Naive thymus-derived CD8-positive, alpha-beta T cell (primary cell): ENCODE results near the gene ZNF606. TPM values are rescaled to one million over a fixed set of nuclear protein-coding genes. Genes with fewer than 3 reads are reported as not detected.
"Not testable (repeated sequence)": the region's sequence is repeated elsewhere in the genome, so short reads cannot be mapped to it uniquely, and the experiment has no call there.

Experiments
- ATAC-seq, 2 donors: fragments of 150-1000 bp; cut with Tn5 transposase in 1 of 2; sonication (Bioruptor Pico), chemical (Tn5 transposase) in 1 of 2; 1 replicate in 1 of 2; 2 replicates in 1 of 2; pipeline ENCODE4 v1.10.0; 2021; ENCODE audit warnings: mild to moderate bottlenecking in 2 of 2, moderate library complexity in 2 of 2
- POLR2A ChIA-PET: fragments of 350-600 bp; sonication (Branson Sonifier 250); formaldehyde crosslinking; loops from one replicate; lab custom pipeline; 2021; ENCODE audit warnings: antibody characterized with exemption; lab: Charles Lee
- DNase-seq, 10 donors: peaks; one replicate each; pipeline versions ENCODE4 v3.0.0 to v3.0.0-alpha.2; 2020 to 2022
- H3K27ac Mint-ChIP-seq, 10 donors: one replicate each; pipeline ENCODE4 v1.8.0; 2020 to 2022; ENCODE audit warnings: mild to moderate bottlenecking in 10 of 10, mixed read lengths in 10 of 10, moderate library complexity in 4 of 10, inconsistent platforms in 1 of 10
- H3K27me3 Mint-ChIP-seq, 5 donors: one replicate each; pipeline ENCODE4 v1.8.0; 2021 to 2022; ENCODE audit warnings: mixed read lengths in 5 of 5
- H3K36me3 Mint-ChIP-seq, 3 donors: one replicate each; pipeline ENCODE4 v1.8.0; 2020 to 2022; ENCODE audit warnings: mixed read lengths in 3 of 3, mild to moderate bottlenecking in 2 of 3, inconsistent platforms in 1 of 3
- H3K4me1 Mint-ChIP-seq, 4 donors: one replicate each; pipeline ENCODE4 v1.8.0; 2021 to 2022; ENCODE audit warnings: mixed read lengths in 4 of 4
- H3K4me3 Mint-ChIP-seq, 10 donors: one replicate each; pipeline ENCODE4 v1.8.0; 2020 to 2022; ENCODE audit warnings: mild to moderate bottlenecking in 10 of 10, mixed read lengths in 10 of 10, moderate library complexity in 6 of 10, inconsistent platforms in 1 of 10
- H3K9me3 Mint-ChIP-seq, 9 donors: one replicate each; pipeline ENCODE4 v1.8.0; 2020 to 2022; ENCODE audit warnings: mixed read lengths in 9 of 9, mild to moderate bottlenecking in 3 of 9, inconsistent platforms in 1 of 9, moderate library complexity in 1 of 9
- polyA plus RNA-seq, 3 donors: library from polyadenylated mRNA; unstranded; fragments of 300-500 nt; fragmentation: Illumina TruSeq; gene quantifications; one replicate each; pipeline ENCODE4 v1.2.3, GENCODE V29; 2021
- total RNA-seq, 8 experiments: library from RNA in 2 of 8; stranded (reverse) in 2 of 8; gene quantifications; one replicate each; pipeline ENCODE4 v1.2.3 and lab custom pipeline; 2021 to 2026

ZNF606 gene
- total and polyA plus RNA-seq, 5 experiments from 2014 or later = 2.1 to 53.2 (median 6.5) TPM

DNA sequence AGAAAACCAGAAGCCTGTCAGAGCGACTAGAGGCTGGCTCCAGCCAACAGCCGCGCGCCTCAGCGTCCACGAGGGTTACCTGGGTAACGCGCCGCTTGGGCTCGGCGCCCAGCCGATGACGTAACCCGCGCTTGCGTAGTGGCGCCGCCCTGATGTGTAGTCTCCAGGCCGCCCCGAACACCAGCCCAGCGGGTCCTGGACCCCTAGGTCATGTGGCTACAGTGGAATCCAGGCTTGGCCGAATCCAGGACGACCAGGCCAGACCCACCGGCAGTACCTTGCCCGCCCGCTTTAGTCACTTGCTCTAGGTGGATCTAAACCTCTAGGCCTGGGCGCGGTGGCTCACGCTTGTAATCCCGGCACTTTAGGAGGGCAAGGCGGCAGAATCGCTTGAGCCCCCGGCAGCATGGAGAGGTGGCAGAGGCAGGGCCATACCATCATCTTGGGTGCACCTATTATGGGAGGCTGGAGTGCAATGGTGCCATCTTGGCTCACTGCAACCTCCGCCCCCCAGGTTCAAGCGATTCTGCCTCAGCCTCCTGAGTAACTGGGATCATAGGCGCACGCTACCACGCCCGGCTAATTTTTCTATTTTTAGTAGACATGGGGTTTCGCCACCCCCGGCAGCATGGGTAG, 7.2 kb upstream of the ZNF606 start:
- Mint-ChIP-seq H3K27ac (peak overlapping the region in 6 of 10 donors; percentile 34 to 94 (median 74)), H3K9me3 (peaks cover 13 to 88% (median 39%) of the 10 kb centered on the region in 9 donors)

DNA sequence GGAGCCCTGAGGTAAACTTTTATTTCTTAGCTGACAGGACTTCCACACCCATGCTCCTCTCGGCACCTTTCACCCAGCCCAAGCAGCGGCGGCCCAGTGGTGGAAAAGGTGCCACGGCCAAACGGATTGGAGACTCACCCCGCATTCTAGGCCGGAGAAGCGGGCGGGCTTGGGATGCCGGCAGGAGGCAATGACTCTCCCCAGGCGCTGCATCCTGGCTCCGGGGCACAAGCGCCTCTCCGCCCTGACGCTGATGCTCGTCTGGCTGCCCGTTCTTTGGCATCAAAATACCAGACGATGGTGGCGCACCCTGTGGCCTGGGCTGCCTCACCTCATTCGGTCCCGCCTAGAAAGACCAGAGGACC, 6.7 kb upstream of the ZNF606 start:
- Mint-ChIP-seq H3K27ac (peak overlapping the region in 3 of 10 donors; percentile 29 to 94 (median 92)), H3K36me3 (peaks cover 33 to 53% (median 51%) of the 10 kb centered on the region in 3 donors), H3K4me3 (peak overlapping the region in 7 of 10 donors; percentile 14 to 86 (median 70)), H3K4me1 (peaks cover 0 to 5% (median 2%) of the 10 kb centered on the region in 4 donors), H3K27me3 (peaks cover 0 to 9% (median 0%) of the 10 kb centered on the region in 5 donors), H3K9me3 (peaks cover 16 to 90% (median 43%) of the 10 kb centered on the region in 9 donors)
- no peak for ATAC-seq
- POLR2A ChIA-PET = interaction anchor here (1.2 kb wide), 1 partner anchor 92 kb away, joined by 3 read pairs; no protein-coding TSS in a partner anchor
- DNase-seq = no peak

More for the DNA sequence above, 7.2 kb upstream of the ZNF606 start:
- POLR2A ChIA-PET = interaction anchor here (1.2 to 1.6 kb wide), 2 partner anchors 8 to 93 kb away, joined by 3 to 10 read pairs; partner anchors contain the start of gene ZNF606
- Mint-ChIP-seq H3K27me3 (peaks cover 0 to 9% (median 0%) of the 10 kb centered on the region in 5 donors), H3K4me1 (peaks cover 0 to under 1% (median 0%) of the 10 kb centered on the region in 4 donors), H3K4me3 (peak overlapping the region in 8 of 10 donors; percentile 36 to 86 (median 70)), H3K36me3 (peaks cover 28 to 48% (median 46%) of the 10 kb centered on the region in 3 donors)
- DNase-seq (peak in 9 of 10 donors; percentile 20 to 92 (median 43)), ATAC-seq (peak; percentile 50 to 91)

DNA sequence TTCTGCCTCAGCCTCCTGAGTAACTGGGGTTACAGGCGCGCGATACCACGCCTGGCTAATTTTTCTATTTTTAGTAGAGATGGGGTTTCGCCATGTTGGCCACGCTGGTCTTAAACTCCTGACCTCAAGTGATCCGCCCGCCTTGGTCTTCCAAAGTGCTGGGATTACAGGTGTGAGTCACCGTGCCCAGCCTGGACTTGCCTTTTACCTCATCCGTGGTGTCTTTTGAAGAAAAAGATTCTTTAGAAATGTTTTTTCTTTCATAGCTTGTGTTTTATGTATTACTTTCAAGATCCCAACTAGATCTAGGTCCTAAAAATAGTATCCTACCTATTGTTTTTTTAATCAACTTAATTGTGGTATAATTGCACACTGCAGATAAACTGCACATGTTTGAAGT, 6.3 kb upstream of the ZNF606 start:
- peaks cover 16 to 92% (median 47%) of the 10 kb centered on the region in 9 donors for H3K9me3 Mint-ChIP-seq
- H3K27me3 Mint-ChIP-seq, DNase-seq, ATAC-seq, H3K4me1 Mint-ChIP-seq: not testable (repeated sequence)
- peak overlapping the region in 4 of 10 donors; percentile 14 to 86 (median 48) for H3K4me3 Mint-ChIP-seq
- H3K36me3 Mint-ChIP-seq = peaks cover 37 to 57% (median 55%) of the 10 kb centered on the region in 3 donors
- POLR2A ChIA-PET = interaction anchor here (0.6 to 1.2 kb wide), 3 partner anchors 92 to 225 kb away, joined by 3 to 4 read pairs (median 3); partner anchors contain the start of gene ZNF274
- H3K27ac Mint-ChIP-seq = peak overlapping the region in 2 of 10 donors; percentile 92 to 94

DNA sequence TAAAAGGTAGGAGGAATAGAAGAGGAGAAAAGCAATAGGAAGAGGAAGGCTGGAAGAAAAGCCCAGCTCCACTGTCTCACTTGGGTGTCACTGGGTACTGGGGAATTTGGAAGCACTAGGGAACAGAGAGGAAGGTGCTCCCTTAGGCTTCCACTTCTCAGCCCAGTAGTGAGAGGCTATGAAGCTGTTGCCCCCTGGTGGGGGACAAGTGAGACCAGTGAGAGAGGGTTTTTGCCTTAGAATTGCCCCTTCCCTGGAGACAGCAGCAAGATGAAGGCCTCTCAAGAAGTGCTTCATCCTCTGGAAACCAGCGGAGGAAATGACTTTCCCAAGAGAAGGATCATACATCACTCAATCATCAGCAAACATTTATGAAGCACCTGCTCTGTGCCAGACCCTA, 4.7 kb upstream of the ZNF606 start:
- no peak overlapping the region for H3K27ac Mint-ChIP-seq
- no peaks in the 10 kb centered on the region for H3K27me3 Mint-ChIP-seq
- DNase-seq = no peak
- H3K4me1 Mint-ChIP-seq = peaks cover 0 to 18% (median 14%) of the 10 kb centered on the region in 4 donors
- ATAC-seq = no peak
- H3K9me3 Mint-ChIP-seq = peaks cover 14 to 90% (median 43%) of the 10 kb centered on the region in 9 donors
- POLR2A ChIA-PET = no interaction called here
- peaks cover 39 to 56% (median 51%) of the 10 kb centered on the region in 3 donors for H3K36me3 Mint-ChIP-seq
- peak overlapping the region in 1 of 10 donors; percentile 25 for H3K4me3 Mint-ChIP-seq

- ATAC-seq = peak in 1 of 2 donors; percentile 2
- Mint-ChIP-seq H3K27me3 (no peaks in the 10 kb centered on the region), H3K4me1 (peaks cover 12 to 35% (median 33%) of the 10 kb centered on the region in 4 donors), H3K4me3 (peak overlapping the region; percentile 80 to 91 (median 86)), H3K36me3 (peaks cover 48 to 84% (median 69%) of the 10 kb centered on the region in 3 donors), H3K27ac (peak overlapping the region; percentile 79 to 95 (median 86)), H3K9me3 (peaks cover 10 to 80% (median 43%) of the 10 kb centered on the region in 9 donors)
- DNase-seq = no peak
- POLR2A ChIA-PET = interaction anchor here (0.6 to 2.9 kb wide), 28 partner anchors 7 to 832 kb away, joined by 3 to 25 read pairs (median 4); partner anchors contain the start of genes ZNF132, ZNF134, ZNF135 and ZNF154
Measured at GRCh38 chr19:58003174-58003828, 681 bp upstream of the ZNF606 start.

DNA sequence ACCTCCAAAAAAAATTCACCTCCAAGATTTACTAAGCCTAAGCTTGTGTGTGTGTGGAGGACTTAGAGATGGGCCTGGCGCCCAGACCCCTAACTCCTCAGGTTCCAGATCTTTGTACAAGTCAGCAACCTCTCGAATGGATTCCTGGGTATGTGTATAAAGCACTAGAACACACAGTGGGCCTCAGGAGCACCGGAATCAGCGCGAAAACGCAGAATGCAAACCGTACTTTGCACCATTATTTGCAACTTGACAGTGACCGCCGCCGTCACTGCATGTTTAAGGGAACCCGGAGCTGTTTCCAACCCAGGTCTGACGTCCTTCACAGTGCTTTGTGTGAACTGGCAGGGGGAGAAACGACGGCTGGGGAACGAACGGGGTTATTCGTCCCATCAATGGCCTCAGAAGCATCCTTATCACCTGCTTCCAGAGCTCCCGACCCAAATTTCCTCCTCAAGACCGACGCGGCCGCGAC, 688 bp downstream of the ZNF606 start:
- peaks cover 4 to 80% (median 38%) of the 10 kb centered on the region in 9 donors for H3K9me3 Mint-ChIP-seq
- peak in 5 of 10 donors; percentile 6 to 51 (median 20) for DNase-seq
- no peaks in the 10 kb centered on the region for H3K27me3 Mint-ChIP-seq
- peak; percentile 25 to 42 for ATAC-seq
- peak overlapping the region; percentile 76 to 91 (median 86) for H3K4me3 Mint-ChIP-seq
- H3K4me1 Mint-ChIP-seq = peaks cover 12 to 35% (median 33%) of the 10 kb centered on the region in 4 donors
- H3K36me3 Mint-ChIP-seq = peaks cover 50 to 89% (median 80%) of the 10 kb centered on the region in 3 donors
- H3K27ac Mint-ChIP-seq = peak overlapping the region; percentile 87 to 95 (median 94)
- POLR2A ChIA-PET = interaction anchor here (0.6 to 2.9 kb wide), 28 partner anchors 9 to 831 kb away, joined by 3 to 25 read pairs (median 5); partner anchors contain the start of genes MZF1, ZNF132, ZNF134 and ZNF135

- Mint-ChIP-seq H3K27me3 (no peaks in the 10 kb centered on the region), H3K9me3 (peaks cover 0 to 74% (median 39%) of the 10 kb centered on the region in 9 donors), H3K4me3 (peak overlapping the region; percentile 76 to 91 (median 86)), H3K36me3 (peaks cover 50 to 89% (median 82%) of the 10 kb centered on the region in 3 donors), H3K4me1 (peaks cover 12 to 35% (median 33%) of the 10 kb centered on the region in 4 donors), H3K27ac (peak overlapping the region in 7 of 10 donors; percentile 34 to 95 (median 89))
- ATAC-seq = no peak
- no peak for DNase-seq
- POLR2A ChIA-PET = interaction anchor here (0.7 kb wide), 1 partner anchor 303 kb away, joined by 4 read pairs; no protein-coding TSS in a partner anchor
Measured at GRCh38 chr19:58000677-58001076, 1.9 kb downstream of the ZNF606 start.

- POLR2A ChIA-PET = no interaction called here
- H3K4me3 Mint-ChIP-seq = no peak overlapping the region
- DNase-seq = no peak
- H3K27me3 Mint-ChIP-seq = no peaks in the 10 kb centered on the region
- ATAC-seq = no peak
- peaks cover 0 to 7% (median 0%) of the 10 kb centered on the region in 4 donors for H3K4me1 Mint-ChIP-seq
- H3K27ac Mint-ChIP-seq = no peak overlapping the region
- peaks cover 12 to 89% (median 55%) of the 10 kb centered on the region in 9 donors for H3K9me3 Mint-ChIP-seq
- H3K36me3 Mint-ChIP-seq = peaks cover 64 to 83% (median 71%) of the 10 kb centered on the region in 3 donors
Measured at GRCh38 chr19:57992841-57993240, 9.8 kb downstream of the ZNF606 start.

DNA sequence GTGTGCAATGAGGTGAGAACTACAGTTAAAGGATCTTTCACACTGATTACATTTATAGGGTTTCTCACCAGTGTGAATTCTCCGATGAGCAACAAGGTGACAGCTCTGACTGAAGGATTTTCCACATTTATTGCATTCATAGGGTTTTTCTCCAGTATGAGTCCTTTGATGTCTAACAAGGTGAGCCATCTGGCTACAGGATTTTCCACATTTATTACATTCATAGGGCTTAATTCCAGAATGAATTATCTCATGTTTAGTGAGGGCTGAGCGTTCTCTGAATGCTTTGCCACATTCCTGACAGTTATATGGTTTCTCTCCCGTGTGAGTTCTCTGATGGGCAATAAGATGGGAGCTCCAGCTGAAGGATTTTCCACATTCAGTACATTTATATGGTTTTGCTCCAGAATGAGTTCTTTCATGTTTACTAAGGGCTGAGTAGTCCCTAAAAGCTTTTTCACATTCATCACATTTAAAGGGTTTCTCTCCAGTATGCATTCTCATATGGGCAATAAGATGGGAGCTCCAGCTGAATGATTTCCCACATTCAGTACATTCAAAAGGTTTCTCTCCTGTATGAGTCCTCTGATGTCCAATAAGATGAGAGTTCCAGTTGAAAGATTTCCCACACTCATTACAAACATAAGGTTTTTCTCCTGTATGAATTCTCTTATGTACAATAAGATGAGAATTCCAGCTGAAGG, 23.9 kb downstream of the ZNF606 start:
- Mint-ChIP-seq H3K36me3 (peaks cover 59 to 95% (median 80%) of the 10 kb centered on the region in 3 donors), H3K9me3 (peaks cover 12 to 100% (median 69%) of the 10 kb centered on the region in 9 donors), H3K4me3 (no peak overlapping the region), H3K4me1 (peaks cover 0 to 3% (median 0%) of the 10 kb centered on the region in 4 donors), H3K27ac (no peak overlapping the region), H3K27me3 (no peaks in the 10 kb centered on the region)
- DNase-seq (no peak), ATAC-seq (no peak)
- POLR2A ChIA-PET = no interaction called here

- H3K9me3 Mint-ChIP-seq = peaks cover 12 to 100% (median 56%) of the 10 kb centered on the region in 9 donors
- no peaks in the 10 kb centered on the region for H3K27me3 Mint-ChIP-seq
- H3K36me3 Mint-ChIP-seq = peaks cover 23 to 82% (median 59%) of the 10 kb centered on the region in 3 donors
Measured at GRCh38 chr19:57974434-57974833, 28.2 kb downstream of the ZNF606 start, which contains the start of gene C19orf18. C19orf18 (minus strand) TSS chr19:57974534; CDS start chr19:57974432, 102 bp downstream.

GRCh38 chr19:57964761-57965160, 37.9 kb downstream of the ZNF606 start:
- no peak overlapping the region for H3K4me3 Mint-ChIP-seq
- ATAC-seq (no peak), DNase-seq (no peak)
- H3K9me3 Mint-ChIP-seq = peaks cover 10 to 89% (median 37%) of the 10 kb centered on the region in 9 donors
- no peaks in the 10 kb centered on the region for H3K4me1 Mint-ChIP-seq
- H3K36me3 Mint-ChIP-seq = peaks cover 15 to 53% (median 34%) of the 10 kb centered on the region in 3 donors
- no peaks in the 10 kb centered on the region for H3K27me3 Mint-ChIP-seq
- no peak overlapping the region for H3K27ac Mint-ChIP-seq
- POLR2A ChIA-PET = no interaction called here

More at GRCh38 chr19:57974434-57974833, 28.2 kb downstream of the ZNF606 start, which contains the start of gene C19orf18:
- peak within 1 kb of the TSS in 1 of 10 donors; percentile 50 for H3K4me3 Mint-ChIP-seq
- H3K27ac Mint-ChIP-seq = no peak within 1 kb of the TSS
- DNase-seq = no peak
- H3K4me1 Mint-ChIP-seq = no peaks in the 10 kb centered on the region
- POLR2A ChIA-PET = no interaction called here
- ATAC-seq = no peak
